PC-3 (cell line): Measurements from ENCODE around the gene LTBP3. TPM values are rescaled to one million over a fixed set of nuclear protein-coding genes. Genes with fewer than 3 reads are reported as not detected.
A peak's percentile ranks its signal among the peaks of the same experiment; 100 is the strongest.

Source experiments
- ATAC-seq: fragments of 200-7000 bp; cut with Tn5 transposase; 2 replicates; pipeline ENCODE4 v1.9.1; 2020; ENCODE audit warnings: mild to moderate bottlenecking, moderate library complexity
- BruUV-seq: library from RNA; stranded (reverse); fragments of 400-500 nt; replicated peaks from 2 replicates; lab custom pipeline; 2021; lab: Mats Ljungman, UMichigan
- CTCF ChIA-PET: fragments of 300-600 bp; sonication (Branson Sonifier 250); formaldehyde crosslinking; loops from one replicate; lab custom pipeline; 2022; ENCODE audit warnings: antibody characterized with exemption; lab: Charles Lee
- POLR2A ChIA-PET: fragments of 300-600 bp; sonication (Branson Sonifier 250); formaldehyde crosslinking; loops from one replicate; lab custom pipeline; 2022; ENCODE audit warnings: antibody characterized with exemption; ENCODE audit not compliant: unreplicated experiment; lab: Charles Lee
- DNase-seq: peaks from one replicate; pipeline ENCODE4 v3.0.0-alpha.2; 2015
- H2AFZ ChIP-seq: fragments of 300-600 bp; sonication (generic); 2 replicates; pipeline ENCODE4 v1.6.0; 2016; ENCODE audit warnings: antibody characterized with exemption, low read length
- H3F3A ChIP-seq: fragments of 300-600 bp; sonication (generic); one replicate; pipeline ENCODE4 v1.6.0; 2017; ENCODE audit warnings: antibody characterized with exemption, low read length, control low read depth, mild to moderate bottlenecking; ENCODE audit not compliant: unreplicated experiment
- H3K27ac ChIP-seq: fragments of 300-600 bp; sonication (generic); 2 replicates; pipeline ENCODE4 v1.5.1; 2016; ENCODE audit warnings: mild to moderate bottlenecking, low read length
- H3K27me3 ChIP-seq: fragments of 300-600 bp; sonication (generic); 2 replicates; pipeline ENCODE4 v1.6.1; 2016; ENCODE audit warnings: low read length, mixed read lengths
- H3K36me3 ChIP-seq: fragments of 300-600 bp; sonication (generic); 2 replicates; pipeline ENCODE4 v1.6.1; 2016; ENCODE audit warnings: low read depth, mixed run types, low read length, mixed read lengths
- H3K4me1 ChIP-seq: fragments of 300-600 bp; sonication (generic); 2 replicates; pipeline ENCODE4 v1.5.1; 2016; ENCODE audit warnings: low read length; ENCODE audit not compliant: insufficient read depth
- H3K4me2 ChIP-seq: fragments of 300-600 bp; sonication (generic); 2 replicates; pipeline ENCODE4 v1.6.0; 2016; ENCODE audit warnings: low read length
- H3K4me3 ChIP-seq: fragments of 300-600 bp; sonication (generic); 2 replicates; pipeline ENCODE4 v1.5.1; 2016; ENCODE audit warnings: mild to moderate bottlenecking, low read length, mixed read lengths
- H3K79me2 ChIP-seq: fragments of 300-600 bp; sonication (generic); 2 replicates; pipeline ENCODE4 v1.6.1; 2017; ENCODE audit warnings: low read length, mixed read lengths
- H3K9ac ChIP-seq: fragments of 300-600 bp; sonication (generic); 2 replicates; pipeline ENCODE4 v1.6.0; 2016; ENCODE audit warnings: mild to moderate bottlenecking, low read length
- H3K9me2 ChIP-seq: fragments of 300-600 bp; sonication (generic); replicated peaks from 2 replicates; pipeline ENCODE4 v1.6.1; 2016; ENCODE audit warnings: mixed run types, low read length, mixed read lengths
- H3K9me3 ChIP-seq: fragments of 300-600 bp; sonication (generic); 2 replicates; pipeline ENCODE4 v1.6.1; 2016; ENCODE audit warnings: low read length, mixed read lengths
- H4K20me1 ChIP-seq: fragments of 300-600 bp; sonication (generic); 2 replicates; pipeline ENCODE4 v1.6.1; 2016; ENCODE audit warnings: low read length, mixed read lengths
- EZH2 ChIP-seq: fragments of 300-600 bp; sonication (generic); IDR thresholded peaks from one replicate; pipeline ENCODE4 v1.6.1; 2017; ENCODE audit warnings: antibody characterized with exemption, mild to moderate bottlenecking, low read length; ENCODE audit not compliant: unreplicated experiment
- EZH2phosphoT487 ChIP-seq: fragments of 300-600 bp; sonication (generic); IDR thresholded peaks from 2 replicates; pipeline ENCODE4 v1.6.1; 2018; ENCODE audit warnings: mild to moderate bottlenecking, antibody characterized with exemption, low read length, borderline replicate concordance
- intact Hi-C: fragments of 100-400 bp; cut with micrococcal nuclease; formaldehyde crosslinking; loops from 2 replicates; pipeline ENCODE4 v1.9.0; 2023
- total RNA-seq: library from RNA; depleted of rRNA; stranded (reverse); fragments of >200 nt; gene quantifications from 2 replicates; pipeline ENCODE4 v1.2.3, GENCODE V29; 2014
- TF ChIP-seq, protein P1 (sequence below): fragments of 300-600 bp; sonication (generic); conservative IDR thresholded peaks from 2 replicates; pipeline ENCODE4 v1.5.1; 2017; ENCODE audit warnings: antibody characterized with exemption, low read depth, mild to moderate bottlenecking, low read length

The LTBP3 gene
- total RNA-seq, 1 experiment from 2014 or later = 197 TPM

DNA sequence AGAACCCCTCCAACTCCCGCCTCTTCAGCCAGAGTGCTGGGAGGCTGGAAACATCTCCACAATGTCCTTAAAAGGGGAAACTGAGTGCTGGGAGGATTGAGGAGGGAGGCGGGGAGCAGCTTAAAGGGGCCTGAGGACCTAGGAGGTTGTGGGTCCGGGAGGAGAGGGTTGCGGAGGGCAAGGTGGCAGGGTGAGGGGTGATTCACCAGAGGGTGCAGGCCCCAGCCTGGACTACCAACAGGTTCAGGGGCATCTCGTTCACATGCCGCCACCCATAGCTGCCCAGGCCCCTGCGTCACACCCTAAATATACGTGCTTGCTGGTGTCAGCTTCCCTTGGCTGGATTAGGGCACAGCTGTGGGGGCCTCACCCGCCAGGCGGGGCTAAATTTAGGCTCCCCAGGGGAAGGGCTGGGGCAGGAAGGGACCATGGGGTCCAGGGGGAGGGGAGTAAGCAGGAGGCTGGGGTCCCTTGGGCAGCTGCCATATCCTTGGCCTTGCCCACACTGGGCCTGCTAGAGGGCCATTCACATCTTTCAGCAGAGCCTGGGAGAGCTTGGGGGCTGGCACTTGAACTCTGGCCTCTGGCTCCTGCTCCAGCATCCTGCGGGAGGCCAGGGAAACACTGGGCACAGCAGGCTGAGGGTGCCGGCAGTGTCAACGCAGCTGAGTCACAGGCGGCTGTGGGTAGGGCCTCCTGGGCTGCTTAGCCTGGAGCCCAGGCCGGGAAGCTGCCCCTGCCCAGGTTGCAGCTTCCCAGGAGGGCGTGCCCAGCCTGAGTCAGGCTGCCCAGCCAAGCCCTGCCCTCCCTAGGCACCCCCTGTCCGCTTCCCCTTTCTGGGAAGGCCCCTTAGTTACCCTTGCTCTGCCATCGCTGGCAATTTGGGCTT, 19.0 kb upstream of the LTBP3 start:
- Histone ChIP-seq H3K27me3 (no peaks in the 10 kb centered on the region), H4K20me1 (peaks cover 5% of the 10 kb centered on the region), H3K9ac (peak overlapping the region; percentile 76), H3K9me3 (no peaks in the 10 kb centered on the region), H3K79me2 (peaks cover 28% of the 10 kb centered on the region), H3K36me3 (peaks cover 3% of the 10 kb centered on the region; the same call in 1 of the 2 replicates), H3K4me3 (peak overlapping the region; percentile 75), H3K4me1 (peaks cover 44% of the 10 kb centered on the region), H3K27ac (peak overlapping the region; percentile 65), H2AFZ (no peak overlapping the region), H3K9me2 (no peaks in the 10 kb centered on the region), H3F3A (peaks cover 4% of the 10 kb centered on the region), H3K4me2 (peak overlapping the region; percentile 91)
- BruUV-seq = no TSS peak
- POLR2A ChIA-PET = interaction anchor here (0.6 kb wide), 5 partner anchors 36 to 539 kb away, joined by 3 to 4 read pairs (median 3); no protein-coding TSS in a partner anchor
- ATAC-seq (peak; percentile 72), DNase-seq (peak; percentile 94)
- TF ChIP-seq, protein P1, sequence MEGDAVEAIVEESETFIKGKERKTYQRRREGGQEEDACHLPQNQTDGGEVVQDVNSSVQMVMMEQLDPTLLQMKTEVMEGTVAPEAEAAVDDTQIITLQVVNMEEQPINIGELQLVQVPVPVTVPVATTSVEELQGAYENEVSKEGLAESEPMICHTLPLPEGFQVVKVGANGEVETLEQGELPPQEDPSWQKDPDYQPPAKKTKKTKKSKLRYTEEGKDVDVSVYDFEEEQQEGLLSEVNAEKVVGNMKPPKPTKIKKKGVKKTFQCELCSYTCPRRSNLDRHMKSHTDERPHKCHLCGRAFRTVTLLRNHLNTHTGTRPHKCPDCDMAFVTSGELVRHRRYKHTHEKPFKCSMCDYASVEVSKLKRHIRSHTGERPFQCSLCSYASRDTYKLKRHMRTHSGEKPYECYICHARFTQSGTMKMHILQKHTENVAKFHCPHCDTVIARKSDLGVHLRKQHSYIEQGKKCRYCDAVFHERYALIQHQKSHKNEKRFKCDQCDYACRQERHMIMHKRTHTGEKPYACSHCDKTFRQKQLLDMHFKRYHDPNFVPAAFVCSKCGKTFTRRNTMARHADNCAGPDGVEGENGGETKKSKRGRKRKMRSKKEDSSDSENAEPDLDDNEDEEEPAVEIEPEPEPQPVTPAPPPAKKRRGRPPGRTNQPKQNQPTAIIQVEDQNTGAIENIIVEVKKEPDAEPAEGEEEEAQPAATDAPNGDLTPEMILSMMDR = no peak
- no peak for TF ChIP-seq EZH2phosphoT487
- TF ChIP-seq EZH2 = no peak
- CTCF ChIA-PET = interaction anchor here (0.7 to 1.1 kb wide), 3 partner anchors 11 to 19 kb away, joined by 4 to 7 read pairs (median 4); partner anchors contain the start of gene KCNK7
- intact Hi-C loops = loop anchor here (2.0 kb wide), 1 partner anchor 38 kb away; the partner anchor contains the start of genes MAP3K11 and PCNX3

DNA sequence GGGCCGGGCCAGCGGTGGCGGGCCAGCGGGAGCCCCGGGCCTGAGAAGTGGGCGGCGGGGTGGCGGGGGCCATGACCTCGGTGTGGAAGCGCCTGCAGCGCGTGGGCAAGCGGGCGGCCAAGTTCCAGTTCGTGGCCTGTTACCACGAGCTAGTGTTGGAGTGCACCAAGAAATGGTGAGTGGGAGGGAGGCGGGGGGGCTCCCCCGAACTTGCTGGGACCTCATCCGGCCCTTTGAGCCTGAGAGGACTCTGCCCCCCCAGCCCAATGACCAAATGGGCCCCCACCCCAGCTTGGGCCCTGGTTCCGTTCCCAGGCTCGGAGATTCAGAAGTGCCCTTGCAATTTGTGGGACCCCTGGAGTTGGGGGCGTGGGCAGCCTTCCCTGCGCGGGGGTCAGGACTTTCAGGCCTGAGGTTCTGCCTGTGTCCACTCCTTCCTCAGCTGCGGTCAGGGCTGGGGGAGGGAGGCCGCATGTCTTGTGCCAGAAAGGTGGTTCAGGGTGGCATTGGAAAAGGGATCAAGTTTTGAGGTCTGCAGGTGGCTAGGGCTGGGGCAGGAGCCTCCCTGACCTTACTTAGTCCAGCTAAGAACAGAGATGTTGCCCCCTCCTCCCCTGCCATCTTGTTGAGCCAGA, 18.2 kb upstream of the LTBP3 start:
- Histone ChIP-seq H3K9me3 (no peaks in the 10 kb centered on the region), H3K36me3 (no peaks in the 10 kb centered on the region; the same call in 1 of the 2 replicates), H3K9ac (peak overlapping the region; percentile 76), H3K4me2 (peak overlapping the region; percentile 91), H3K27ac (peak overlapping the region; percentile 65), H3K4me1 (peaks cover 51% of the 10 kb centered on the region), H3K4me3 (peak overlapping the region; percentile 75), H4K20me1 (peaks cover 5% of the 10 kb centered on the region), H3K27me3 (no peaks in the 10 kb centered on the region), H3K9me2 (no peaks in the 10 kb centered on the region), H3K79me2 (peaks cover 35% of the 10 kb centered on the region), H2AFZ (no peak overlapping the region; the same call in 1 of the 2 replicates), H3F3A (peaks cover 4% of the 10 kb centered on the region)
- BruUV-seq = no TSS peak
- DNase-seq (no peak), ATAC-seq (no peak)
- intact Hi-C loops = loop anchor here (2.0 kb wide), 1 partner anchor 38 kb away; the partner anchor contains the start of genes MAP3K11 and PCNX3
- ChIA-PET CTCF (interaction anchor here (0.6 kb wide), 2 partner anchors 29 to 446 kb away, joined by 4 read pairs; no protein-coding TSS in a partner anchor), POLR2A (interaction anchor here (0.6 kb wide), 2 partner anchors 38 to 539 kb away, joined by 3 to 4 read pairs; no protein-coding TSS in a partner anchor)
- no peak for TF ChIP-seq EZH2
